WTC11 (cell line): Measurements from ENCODE around the gene LTBP4. TPM values are rescaled to one million over a fixed set of nuclear protein-coding genes. Genes with fewer than 3 reads are reported as not detected.

Source experiments
- ATAC-seq: fragments of 200-7000 bp; cut with Tn5 transposase; 2 replicates; pipeline ENCODE4 v1.10.0; 2021; ENCODE audit warnings: mild to moderate bottlenecking, moderate library complexity
- CTCF ChIA-PET: fragments of 300-600 bp; sonication (Branson Sonifier 250); formaldehyde crosslinking; loops from one replicate; lab custom pipeline; 2021; ENCODE audit warnings: antibody characterized with exemption; lab: Charles Lee
- POLR2A ChIA-PET: fragments of 350-600 bp; sonication (Branson Sonifier 250); formaldehyde crosslinking; loops from one replicate; lab custom pipeline; 2021; ENCODE audit warnings: antibody characterized with exemption; lab: Charles Lee
- DNase-seq: peaks from one replicate; pipeline ENCODE4 v3.0.0; 2021; ENCODE audit warnings: low spot score
- H3K27ac Mint-ChIP-seq: 2 replicates; pipeline ENCODE4 v1.8.0; 2021; ENCODE audit warnings: mixed read lengths
- H3K27me3 Mint-ChIP-seq: 2 replicates; pipeline ENCODE4 v1.8.0; 2021; ENCODE audit warnings: low read depth, mild to moderate bottlenecking, moderate library complexity, mixed read lengths
- H3K36me3 Mint-ChIP-seq: 2 replicates; pipeline ENCODE4 v1.8.0; 2021; ENCODE audit warnings: mixed read lengths
- H3K4me1 Mint-ChIP-seq: 2 replicates; pipeline ENCODE4 v1.8.0; 2022; ENCODE audit warnings: mixed read lengths
- H3K4me3 Mint-ChIP-seq: 2 replicates; pipeline ENCODE4 v1.8.0; 2021; ENCODE audit warnings: mild to moderate bottlenecking, moderate library complexity, mixed read lengths
- H3K9me3 Mint-ChIP-seq: 2 replicates; pipeline ENCODE4 v1.8.0; 2021; ENCODE audit warnings: mixed read lengths
- ATF1 ChIP-seq: sonication (generic); formaldehyde crosslinking; IDR thresholded peaks from 2 replicates; pipeline ENCODE4 v1.8.1; 2023; ENCODE audit warnings: mild to moderate bottlenecking, moderate library complexity, missing genetic modification reagents
- CBFB ChIP-seq: sonication (generic); formaldehyde crosslinking; IDR thresholded peaks from 2 replicates; pipeline ENCODE4 v1.8.1; 2022; ENCODE audit warnings: mild to moderate bottlenecking, low read depth, missing genetic modification reagents
- CDX4 ChIP-seq: fragments of 250-450 bp; sonication (Bioruptor Pico); IDR thresholded peaks from 2 replicates; pipeline ENCODE4 v1.9.0; 2021; ENCODE audit warnings: moderate library complexity, mild to moderate bottlenecking, inconsistent platforms, borderline replicate concordance
- CTCF ChIP-seq: fragments of 200-600 bp; IDR thresholded peaks from 2 replicates; pipeline ENCODE4 v1.8.0; 2022; ENCODE audit warnings: antibody characterized with exemption
- ELF4 ChIP-seq: sonication (generic); formaldehyde crosslinking; IDR thresholded peaks from 2 replicates; pipeline ENCODE4 v1.8.1; 2022; ENCODE audit warnings: low read depth, mild to moderate bottlenecking, moderate library complexity, missing genetic modification reagents
- EMX1 ChIP-seq: fragments of 250-450 bp; sonication (Bioruptor Pico); IDR thresholded peaks from 2 replicates; pipeline ENCODE4 v1.8.0; 2021; ENCODE audit warnings: mild to moderate bottlenecking
- FOXJ3 ChIP-seq: sonication (generic); formaldehyde crosslinking; IDR thresholded peaks from 2 replicates; pipeline ENCODE4 v1.9.0; 2021; ENCODE audit warnings: missing genetic modification reagents, mild to moderate bottlenecking, borderline replicate concordance
- FOXP1 ChIP-seq: sonication (generic); formaldehyde crosslinking; IDR thresholded peaks from 2 replicates; pipeline ENCODE4 v1.8.0; 2022; ENCODE audit warnings: missing genetic modification reagents, mild to moderate bottlenecking, moderate library complexity, borderline replicate concordance
- IRF1 ChIP-seq: sonication (generic); formaldehyde crosslinking; IDR thresholded peaks from 2 replicates; pipeline ENCODE4 v1.8.0; 2023; ENCODE audit warnings: missing genetic modification reagents
- JUN ChIP-seq: sonication (generic); formaldehyde crosslinking; IDR thresholded peaks from 2 replicates; pipeline ENCODE4 v1.8.0; 2023; ENCODE audit warnings: mild to moderate bottlenecking, missing genetic modification reagents
- MXD4 ChIP-seq: fragments of 250-450 bp; sonication (Bioruptor Pico); IDR thresholded peaks from 2 replicates; pipeline ENCODE4 v1.8.0; 2021; ENCODE audit warnings: mild to moderate bottlenecking, moderate library complexity, borderline replicate concordance
- NFE2L1 ChIP-seq: sonication (generic); formaldehyde crosslinking; IDR thresholded peaks from 2 replicates; pipeline ENCODE4 v1.8.1; 2023; ENCODE audit warnings: missing genetic modification reagents
- RORB ChIP-seq: fragments of 250-450 bp; sonication (Bioruptor Pico); IDR thresholded peaks from 2 replicates; pipeline ENCODE4 v1.9.0; 2021; ENCODE audit warnings: mild to moderate bottlenecking
- TCF7 ChIP-seq: sonication (generic); formaldehyde crosslinking; IDR thresholded peaks from 2 replicates; pipeline ENCODE4 v1.8.0; 2022; ENCODE audit warnings: mild to moderate bottlenecking, low read depth, missing genetic modification reagents, moderate library complexity
- TP53 ChIP-seq: sonication (generic); formaldehyde crosslinking; IDR thresholded peaks from 2 replicates; pipeline ENCODE4 v1.8.1; 2023; ENCODE audit warnings: mild to moderate bottlenecking, missing genetic modification reagents
- ZNF138 ChIP-seq: sonication (generic); formaldehyde crosslinking; conservative IDR thresholded peaks from 2 replicates; pipeline ENCODE4 v1.8.1; 2022; ENCODE audit warnings: mild to moderate bottlenecking, moderate library complexity, missing genetic modification reagents
- ZNF263 ChIP-seq: sonication (generic); formaldehyde crosslinking; IDR thresholded peaks from 2 replicates; pipeline ENCODE4 v1.8.1; 2022; ENCODE audit warnings: low read depth, mild to moderate bottlenecking, moderate library complexity, missing genetic modification reagents
- ZNF281 ChIP-seq: sonication (generic); formaldehyde crosslinking; IDR thresholded peaks from 2 replicates; pipeline ENCODE4 v1.8.0; 2023; ENCODE audit warnings: mild to moderate bottlenecking, missing genetic modification reagents
- ZNF317 ChIP-seq: sonication (generic); formaldehyde crosslinking; IDR thresholded peaks from 2 replicates; pipeline ENCODE4 v1.8.1; 2023; ENCODE audit warnings: low read depth, mild to moderate bottlenecking, moderate library complexity, missing genetic modification reagents, borderline replicate concordance
- ZNF532 ChIP-seq: fragments of 250-450 bp; sonication (Bioruptor Pico); IDR thresholded peaks from 2 replicates; pipeline ENCODE4 v1.9.0; 2021; ENCODE audit warnings: mild to moderate bottlenecking, borderline replicate concordance
- total RNA-seq: library from RNA; stranded (reverse); gene quantifications from 3 replicates; pipeline ENCODE4 v1.2.3, GENCODE V29; 2021

Gene LTBP4
- total RNA-seq, 1 experiment from 2014 or later, result 125 TPM

GRCh38 chr19:40663695-40664692 is 62.8 kb downstream of the LTBP4 start (continued):
- TF ChIP-seq CTCF (no peak), ELF4 (CRISPR knock-in tag) (no peak), NFE2L1 (CRISPR knock-in tag) (no peak)
- TF ChIP-seq, all 79 proteins: peak for 0

- POLR2A ChIA-PET, result no interaction called here
Observed at GRCh38 chr19:40666803-40667438, 65.8 kb downstream of the LTBP4 start.

More at GRCh38 chr19:40666803-40667438, 65.8 kb downstream of the LTBP4 start:
- ATAC-seq, result no peak
- no peak overlapping the region for H3K27ac Mint-ChIP-seq
- no peak overlapping the region for H3K4me3 Mint-ChIP-seq
- peaks cover 2% of the 10 kb centered on the region; the same call in 1 of the 2 replicates for H3K4me1 Mint-ChIP-seq
- peaks cover 18% of the 10 kb centered on the region for H3K27me3 Mint-ChIP-seq
- no peak for TF ChIP-seq EMX1 (CRISPR knock-in tag)
- no peak for TF ChIP-seq ZNF263
- no peak for TF ChIP-seq CDX4 (CRISPR knock-in tag)
- TF ChIP-seq FOXP1 (CRISPR knock-in tag), result no peak
- TF ChIP-seq RORB (CRISPR knock-in tag), result no peak
- no peak for TF ChIP-seq ZNF281 (CRISPR knock-in tag)
- TF ChIP-seq TCF7 (CRISPR knock-in tag), result no peak
- no peak for TF ChIP-seq TP53 (CRISPR knock-in tag)
- no peak for TF ChIP-seq ZNF317
- no peak for TF ChIP-seq ZNF532 (CRISPR knock-in tag)
- no peak for TF ChIP-seq NFE2L1 (CRISPR knock-in tag)
- TF ChIP-seq IRF1, result no peak
- TF ChIP-seq CBFB (CRISPR knock-in tag), result no peak
- TF ChIP-seq ATF1 (CRISPR knock-in tag), result no peak
- no peak for TF ChIP-seq JUN
- no peak for TF ChIP-seq FOXJ3 (CRISPR knock-in tag)
- no peak for TF ChIP-seq MXD4 (CRISPR knock-in tag)
- TF ChIP-seq ZNF138, result no peak
- DNase-seq, result no peak
- CTCF ChIA-PET, result no interaction called here
- H3K9me3 Mint-ChIP-seq, result no peaks in the 10 kb centered on the region
- H3K36me3 Mint-ChIP-seq, result peaks cover 29% of the 10 kb centered on the region; the same call in 1 of the 2 replicates
